ENCODE measurements around the gene BRINP1.

BRINP1 gene

DNA sequence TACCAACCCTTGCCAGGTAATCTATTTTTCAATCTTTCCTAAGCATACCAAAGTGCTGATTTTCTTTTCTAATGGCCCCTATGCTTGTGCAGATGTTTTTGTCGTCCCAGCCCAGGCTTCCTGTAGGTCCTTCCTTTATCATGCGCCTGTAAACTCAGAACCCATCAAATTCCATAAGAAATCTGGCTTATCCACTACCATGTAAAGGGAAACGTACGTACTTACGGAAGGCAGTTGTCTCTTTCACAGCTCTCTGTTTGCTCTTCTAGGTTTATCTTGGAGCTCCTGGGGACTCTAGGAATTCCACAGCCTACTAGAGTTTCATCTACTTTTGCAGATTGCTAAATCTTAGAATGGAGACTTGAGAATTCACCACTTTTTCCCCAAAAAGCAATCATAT, 9.0 kb downstream of the BRINP1 start:
- Histone ChIP-seq H3K4me3 (replicated peaks; ENCODE audit: insufficient read depth, low read length) (no peak overlapping the region), H3K27ac (replicated peaks) (no peak overlapping the region), H3K27me3 (ENCODE audit: insufficient read depth, poor library complexity, severe bottlenecking) (no peaks in the 10 kb centered on the region)
- no peak for TF ChIP-seq SPI1 (IDR thresholded peaks at IDR 0.05; ENCODE audit: borderline replicate concordance, low read depth)
- TF ChIP-seq GABPA (IDR thresholded peaks at IDR 0.05; ENCODE audit: low read depth): no peak
- TF ChIP-seq, protein P1, sequence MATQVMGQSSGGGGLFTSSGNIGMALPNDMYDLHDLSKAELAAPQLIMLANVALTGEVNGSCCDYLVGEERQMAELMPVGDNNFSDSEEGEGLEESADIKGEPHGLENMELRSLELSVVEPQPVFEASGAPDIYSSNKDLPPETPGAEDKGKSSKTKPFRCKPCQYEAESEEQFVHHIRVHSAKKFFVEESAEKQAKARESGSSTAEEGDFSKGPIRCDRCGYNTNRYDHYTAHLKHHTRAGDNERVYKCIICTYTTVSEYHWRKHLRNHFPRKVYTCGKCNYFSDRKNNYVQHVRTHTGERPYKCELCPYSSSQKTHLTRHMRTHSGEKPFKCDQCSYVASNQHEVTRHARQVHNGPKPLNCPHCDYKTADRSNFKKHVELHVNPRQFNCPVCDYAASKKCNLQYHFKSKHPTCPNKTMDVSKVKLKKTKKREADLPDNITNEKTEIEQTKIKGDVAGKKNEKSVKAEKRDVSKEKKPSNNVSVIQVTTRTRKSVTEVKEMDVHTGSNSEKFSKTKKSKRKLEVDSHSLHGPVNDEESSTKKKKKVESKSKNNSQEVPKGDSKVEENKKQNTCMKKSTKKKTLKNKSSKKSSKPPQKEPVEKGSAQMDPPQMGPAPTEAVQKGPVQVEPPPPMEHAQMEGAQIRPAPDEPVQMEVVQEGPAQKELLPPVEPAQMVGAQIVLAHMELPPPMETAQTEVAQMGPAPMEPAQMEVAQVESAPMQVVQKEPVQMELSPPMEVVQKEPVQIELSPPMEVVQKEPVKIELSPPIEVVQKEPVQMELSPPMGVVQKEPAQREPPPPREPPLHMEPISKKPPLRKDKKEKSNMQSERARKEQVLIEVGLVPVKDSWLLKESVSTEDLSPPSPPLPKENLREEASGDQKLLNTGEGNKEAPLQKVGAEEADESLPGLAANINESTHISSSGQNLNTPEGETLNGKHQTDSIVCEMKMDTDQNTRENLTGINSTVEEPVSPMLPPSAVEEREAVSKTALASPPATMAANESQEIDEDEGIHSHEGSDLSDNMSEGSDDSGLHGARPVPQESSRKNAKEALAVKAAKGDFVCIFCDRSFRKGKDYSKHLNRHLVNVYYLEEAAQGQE (IDR thresholded peaks at IDR 0.05; ENCODE audit: insufficient replicate concordance, low read depth): no peak
- TF ChIP-seq POLR2AphosphoS5 (IDR thresholded peaks at IDR 0.05; ENCODE audit: low read depth): no peak
- TF ChIP-seq CTCF (IDR thresholded peaks at IDR 0.05; ENCODE audit: insufficient read depth, low read length): no peak
- DNase-seq (ENCODE audit: low read depth in 1 of 2, low spot score in 1 of 2): no peak

DNA sequence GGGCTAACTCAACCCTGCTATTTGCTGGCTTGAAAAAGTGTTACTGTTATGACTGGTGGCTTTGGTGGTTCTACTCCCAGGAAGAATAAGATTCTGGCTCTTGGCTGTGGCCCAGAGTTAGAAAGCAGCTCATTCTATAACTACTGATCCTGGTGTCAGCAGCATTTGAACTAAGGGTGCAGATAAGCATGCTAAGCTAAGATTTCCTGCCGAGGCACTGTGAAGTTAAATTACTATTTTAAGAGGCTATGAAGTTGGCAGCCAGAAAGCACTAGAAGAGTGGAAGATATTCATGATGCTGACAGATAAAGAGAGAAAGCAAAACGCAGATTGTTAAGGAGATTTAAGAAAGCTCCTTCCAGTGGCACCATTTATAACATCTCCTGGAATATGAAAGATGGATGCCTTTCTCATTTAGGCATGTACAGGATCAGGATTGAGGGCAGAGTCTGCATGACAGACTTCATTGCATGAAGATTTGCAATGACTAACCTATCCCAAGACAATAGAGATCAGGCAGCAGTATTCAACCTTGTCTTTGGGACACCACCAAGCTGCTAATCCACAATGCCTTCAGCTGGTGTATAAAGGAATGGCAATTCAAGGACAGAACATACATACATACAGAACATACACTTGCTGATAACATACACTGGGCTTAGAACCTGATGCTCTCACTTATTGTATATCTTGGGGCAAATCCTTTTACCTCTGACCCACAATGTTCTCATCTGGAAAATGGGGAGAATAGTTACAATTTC, 11.7 kb downstream of the BRINP1 start:
- DNase-seq (ENCODE audit: low read depth in 1 of 2, low spot score in 1 of 2): no peak
- TF ChIP-seq GABPA (IDR thresholded peaks at IDR 0.05; ENCODE audit: low read depth): no peak
- TF ChIP-seq, protein P1 (IDR thresholded peaks at IDR 0.05; ENCODE audit: insufficient replicate concordance, low read depth): no peak
- no peak for TF ChIP-seq POLR2AphosphoS5 (IDR thresholded peaks at IDR 0.05; ENCODE audit: low read depth)
- Histone ChIP-seq H3K27me3 (ENCODE audit: insufficient read depth, poor library complexity, severe bottlenecking) (no peaks in the 10 kb centered on the region), H3K4me3 (replicated peaks; ENCODE audit: insufficient read depth, low read length) (no peak overlapping the region), H3K27ac (replicated peaks) (no peak overlapping the region)

GRCh38 chr9:119349351-119349825, 19.8 kb downstream of the BRINP1 start:
- no peak for DNase-seq (ENCODE audit: low read depth in 1 of 2, low spot score in 1 of 2)
- TF ChIP-seq CTCF (IDR thresholded peaks at IDR 0.05; ENCODE audit: insufficient read depth, low read length): no peak
- TF ChIP-seq, protein P1 (IDR thresholded peaks at IDR 0.05; ENCODE audit: insufficient replicate concordance, low read depth): no peak
- TF ChIP-seq POLR2AphosphoS5 (IDR thresholded peaks at IDR 0.05; ENCODE audit: low read depth): no peak
- no peak for TF ChIP-seq SPI1 (IDR thresholded peaks at IDR 0.05; ENCODE audit: borderline replicate concordance, low read depth)
- no peaks in the 10 kb centered on the region for H3K27me3 ChIP-seq (ENCODE audit: insufficient read depth, poor library complexity, severe bottlenecking)
- H3K27ac ChIP-seq (replicated peaks): no peak overlapping the region
- H3K4me3 ChIP-seq (replicated peaks; ENCODE audit: insufficient read depth, low read length): no peak overlapping the region

Measured in HL-60 (cell line).